Dedifferentiated amniotic fluid mesenchymal stem cell (primary cell): ENCODE measurements around the gene MGLL.

Source experiments
- DNase-seq: peaks from one replicate; pipeline ENCODE4 v3.0.0-alpha.2; 2016; ENCODE audit errors: extremely low spot score

The MGLL gene

GRCh38 chr3:127814325-127814781 lies 8.0 kb downstream of the MGLL start:
- no peak for DNase-seq

- DNase-seq, result no peak
Observed at GRCh38 chr3:127812151-127812550, 10.2 kb downstream of the MGLL start.

GRCh38 chr3:127811717-127812116 lies 10.6 kb downstream of the MGLL start:
- DNase-seq, result no peak

GRCh38 chr3:127809611-127810010 lies 12.7 kb downstream of the MGLL start:
- DNase-seq, result no peak

GRCh38 chr3:127809211-127809610 lies 13.1 kb downstream of the MGLL start:
- no peak for DNase-seq

GRCh38 chr3:127808197-127808596 lies 14.1 kb downstream of the MGLL start:
- no peak for DNase-seq

- no peak for DNase-seq
Observed at GRCh38 chr3:127805026-127805753, 17.1 kb downstream of the MGLL start.

GRCh38 chr3:127804141-127804540 lies 18.2 kb downstream of the MGLL start:
- DNase-seq, result no peak

GRCh38 chr3:127803619-127804018 lies 18.7 kb downstream of the MGLL start:
- DNase-seq, result peak; percentile 80

GRCh38 chr3:127802606-127803005 lies 19.7 kb downstream of the MGLL start:
- no peak for DNase-seq

- DNase-seq, result no peak
Observed at GRCh38 chr3:127801731-127802313, 20.5 kb downstream of the MGLL start.

- no peak for DNase-seq
Observed at GRCh38 chr3:127800508-127800907, 21.8 kb downstream of the MGLL start.

GRCh38 chr3:127799476-127800222 lies 22.7 kb downstream of the MGLL start:
- DNase-seq, result peak; percentile 64

- DNase-seq, result no peak
Observed at GRCh38 chr3:127798716-127799115, 23.6 kb downstream of the MGLL start.

GRCh38 chr3:127796831-127797150 lies 25.5 kb downstream of the MGLL start:
- no peak for DNase-seq

GRCh38 chr3:127796045-127796830 lies 26.1 kb downstream of the MGLL start:
- DNase-seq, result no peak

- DNase-seq, result no peak
Observed at GRCh38 chr3:127794972-127795371, 27.3 kb downstream of the MGLL start.

GRCh38 chr3:127794402-127794801 lies 27.9 kb downstream of the MGLL start:
- DNase-seq, result no peak

GRCh38 chr3:127792541-127793292 lies 29.6 kb downstream of the MGLL start:
- DNase-seq, result peak; percentile 91

GRCh38 chr3:127791221-127791913 lies 30.9 kb downstream of the MGLL start:
- peak; percentile 81 for DNase-seq

GRCh38 chr3:127790882-127791183 lies 31.5 kb downstream of the MGLL start:
- DNase-seq, result no peak
